GM12864 (cell line): ENCODE measurements around the gene BASP1.

Source experiments
- DNase-seq: peaks from one replicate; pipeline ENCODE4 v3.0.0-alpha.2; 2011; ENCODE audit warnings: low read depth
- H3K4me3 ChIP-seq: 2 replicates; pipeline ENCODE4 v1.5.1; 2011; ENCODE audit warnings: mild to moderate bottlenecking, low read depth, low read length, control low read depth
- TF ChIP-seq, protein P1 (sequence below): IDR thresholded peaks from 2 replicates; pipeline ENCODE4 v1.5.1; 2011; ENCODE audit warnings: low read depth, mild to moderate bottlenecking, moderate library complexity, low read length, control low read depth, inconsistent platforms; ENCODE audit errors: missing control alignments

BASP1 gene

DNA sequence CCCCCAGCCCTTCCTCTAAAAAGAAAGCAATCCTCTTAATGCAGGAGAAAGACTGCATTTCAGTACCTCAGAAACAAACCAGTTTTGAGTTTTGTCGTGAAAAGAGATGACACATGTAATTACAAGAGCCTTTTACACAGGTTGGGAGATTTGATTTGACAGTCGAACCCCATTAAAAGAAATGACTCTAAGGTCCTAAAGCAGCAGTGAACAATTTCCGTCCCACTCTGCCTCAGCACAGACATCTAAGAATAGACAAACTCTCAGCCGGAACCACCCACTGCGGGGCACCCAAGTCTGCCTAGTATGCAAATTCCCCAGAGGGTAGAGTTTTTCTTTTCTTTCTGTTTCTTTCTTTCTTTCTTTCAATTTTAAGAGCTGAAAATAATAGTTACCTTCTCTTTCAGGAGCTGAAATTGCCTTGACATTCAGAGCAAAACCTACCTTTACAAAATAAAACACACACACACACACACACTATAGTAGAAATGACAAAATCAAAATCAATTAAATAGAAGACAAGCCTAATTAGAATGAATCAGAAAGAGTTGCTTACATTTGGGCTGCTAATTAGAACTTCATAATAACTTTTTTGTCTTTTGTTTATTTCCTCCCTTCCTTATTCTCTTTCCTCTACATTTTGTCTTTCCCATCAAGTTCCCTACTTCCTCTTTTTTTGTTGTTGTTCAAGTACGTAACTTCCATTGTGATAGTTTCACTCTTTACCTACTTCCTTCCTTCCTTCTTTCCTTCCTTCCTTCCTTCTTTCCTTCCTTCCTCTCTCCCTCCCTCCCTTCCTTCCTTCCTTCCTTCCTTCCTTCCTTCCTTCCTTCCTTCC is 65.1 kb downstream of the BASP1 start:
- TF ChIP-seq, protein P1, sequence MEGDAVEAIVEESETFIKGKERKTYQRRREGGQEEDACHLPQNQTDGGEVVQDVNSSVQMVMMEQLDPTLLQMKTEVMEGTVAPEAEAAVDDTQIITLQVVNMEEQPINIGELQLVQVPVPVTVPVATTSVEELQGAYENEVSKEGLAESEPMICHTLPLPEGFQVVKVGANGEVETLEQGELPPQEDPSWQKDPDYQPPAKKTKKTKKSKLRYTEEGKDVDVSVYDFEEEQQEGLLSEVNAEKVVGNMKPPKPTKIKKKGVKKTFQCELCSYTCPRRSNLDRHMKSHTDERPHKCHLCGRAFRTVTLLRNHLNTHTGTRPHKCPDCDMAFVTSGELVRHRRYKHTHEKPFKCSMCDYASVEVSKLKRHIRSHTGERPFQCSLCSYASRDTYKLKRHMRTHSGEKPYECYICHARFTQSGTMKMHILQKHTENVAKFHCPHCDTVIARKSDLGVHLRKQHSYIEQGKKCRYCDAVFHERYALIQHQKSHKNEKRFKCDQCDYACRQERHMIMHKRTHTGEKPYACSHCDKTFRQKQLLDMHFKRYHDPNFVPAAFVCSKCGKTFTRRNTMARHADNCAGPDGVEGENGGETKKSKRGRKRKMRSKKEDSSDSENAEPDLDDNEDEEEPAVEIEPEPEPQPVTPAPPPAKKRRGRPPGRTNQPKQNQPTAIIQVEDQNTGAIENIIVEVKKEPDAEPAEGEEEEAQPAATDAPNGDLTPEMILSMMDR, result no peak
- peak; percentile 91 for DNase-seq
- H3K4me3 ChIP-seq, result peak overlapping the region; percentile 3; the same call in 1 of the 2 replicates

DNA sequence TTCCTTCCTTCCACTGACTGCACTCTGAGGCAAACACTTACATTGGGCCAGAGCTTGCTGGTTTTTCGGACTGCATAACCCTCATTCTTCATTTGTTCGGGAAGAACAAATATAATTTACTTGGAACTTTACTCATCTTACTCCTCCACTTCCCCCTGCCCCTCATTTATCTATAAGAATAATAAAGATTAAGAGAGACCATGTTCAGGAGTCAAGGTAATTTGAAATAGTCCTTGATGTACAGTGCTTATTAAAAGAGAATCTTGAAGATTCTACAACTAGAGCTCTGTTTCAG is 65.6 kb downstream of the BASP1 start:
- no peak for DNase-seq
- TF ChIP-seq, protein P1, result no peak
- no peak overlapping the region for H3K4me3 ChIP-seq

DNA sequence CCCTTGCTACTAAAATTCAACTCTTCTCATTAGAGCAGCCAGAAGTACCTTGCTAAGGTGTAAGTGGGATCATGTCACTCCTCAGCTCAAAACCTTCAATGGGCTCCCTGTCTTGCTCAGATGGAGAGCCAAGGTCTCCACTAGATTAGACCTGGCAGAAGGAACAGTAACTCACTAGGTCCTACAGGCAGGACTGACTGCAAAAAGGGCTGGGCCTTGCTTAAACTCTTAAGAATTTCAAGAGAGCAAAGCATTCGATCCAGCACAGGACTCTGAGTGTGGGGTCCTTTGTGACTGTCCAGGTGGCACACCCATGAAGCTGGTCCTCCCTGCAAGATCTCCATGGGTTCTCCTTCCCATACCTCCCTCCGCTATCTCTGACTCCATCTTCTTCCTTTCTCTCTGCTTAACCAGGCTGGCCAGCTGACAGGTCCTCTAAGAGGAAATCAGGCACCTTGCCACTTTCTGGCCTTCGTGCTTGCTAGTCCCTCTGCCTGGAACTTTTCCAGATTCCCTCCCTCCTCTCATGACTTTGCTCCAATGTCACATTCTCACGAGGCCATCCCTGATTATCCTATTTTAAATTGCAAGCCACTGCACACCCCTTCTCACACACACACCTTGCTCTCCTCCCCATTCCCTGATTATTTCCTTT is 70.2 kb downstream of the BASP1 start:
- TF ChIP-seq, protein P1, result no peak
- no peak overlapping the region for H3K4me3 ChIP-seq
- DNase-seq, result no peak

DNA sequence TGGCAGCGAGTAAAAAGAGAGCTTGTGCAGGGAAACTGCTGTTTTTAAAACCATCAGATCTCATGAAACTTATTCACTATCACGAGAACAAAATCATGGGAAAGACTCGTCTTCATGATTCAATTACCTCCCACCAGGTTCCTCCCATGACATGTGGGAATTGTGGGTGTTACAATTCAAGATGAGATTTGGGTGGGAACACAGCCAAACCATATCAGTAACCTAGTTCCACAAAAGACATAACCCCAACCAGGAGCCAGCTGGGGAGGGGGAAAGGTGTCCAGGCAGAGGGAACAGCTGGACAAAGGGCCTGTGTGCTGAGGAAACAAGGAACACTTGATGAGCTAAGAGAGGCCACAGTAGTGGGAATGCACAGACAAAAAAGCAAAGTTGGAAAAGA is 71.1 kb downstream of the BASP1 start:
- TF ChIP-seq, protein P1, result no peak
- no peak overlapping the region for H3K4me3 ChIP-seq
- DNase-seq, result no peak

DNA sequence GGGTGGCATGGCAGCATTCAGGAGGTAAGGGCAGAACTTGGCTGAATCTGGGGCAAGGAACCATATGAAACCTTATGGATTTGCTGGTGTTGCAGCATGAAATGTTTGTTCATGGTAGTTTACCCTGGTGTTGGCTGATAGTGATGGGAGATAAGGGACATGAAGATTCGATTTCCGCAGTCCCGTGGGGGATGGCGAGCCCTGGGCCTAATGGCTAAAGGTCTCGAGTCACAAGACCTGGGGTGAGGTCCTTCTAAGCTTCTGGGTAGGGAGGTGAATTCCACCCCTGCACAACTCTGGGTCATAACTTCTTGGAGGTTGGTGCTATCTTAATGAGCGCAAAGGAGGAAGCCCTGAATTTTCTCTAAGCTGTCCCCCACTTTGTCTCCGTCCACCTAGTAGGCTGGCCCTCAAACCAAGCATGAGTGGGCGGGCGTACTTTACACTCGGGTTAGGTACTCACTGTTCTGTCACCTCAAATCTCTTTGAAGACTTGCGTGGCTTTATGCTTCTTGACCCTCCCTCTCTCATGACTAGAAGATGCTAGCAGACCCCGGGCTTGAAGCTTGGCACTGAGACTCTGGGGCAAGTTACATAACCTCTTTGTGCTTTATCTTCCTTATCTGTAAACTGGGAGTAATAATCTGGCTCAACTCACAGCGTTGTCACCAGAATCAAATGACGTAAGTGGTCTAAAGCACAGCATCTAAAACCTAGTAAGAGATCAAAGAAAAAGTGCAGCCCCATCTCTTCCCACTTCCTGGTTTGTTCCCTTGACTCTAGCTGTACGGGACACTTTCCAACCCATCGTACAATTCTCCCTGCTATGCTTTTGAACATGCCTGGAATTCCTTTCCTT is 72.5 kb downstream of the BASP1 start:
- TF ChIP-seq, protein P1, result no peak
- DNase-seq, result no peak
- H3K4me3 ChIP-seq, result no peak overlapping the region

DNA sequence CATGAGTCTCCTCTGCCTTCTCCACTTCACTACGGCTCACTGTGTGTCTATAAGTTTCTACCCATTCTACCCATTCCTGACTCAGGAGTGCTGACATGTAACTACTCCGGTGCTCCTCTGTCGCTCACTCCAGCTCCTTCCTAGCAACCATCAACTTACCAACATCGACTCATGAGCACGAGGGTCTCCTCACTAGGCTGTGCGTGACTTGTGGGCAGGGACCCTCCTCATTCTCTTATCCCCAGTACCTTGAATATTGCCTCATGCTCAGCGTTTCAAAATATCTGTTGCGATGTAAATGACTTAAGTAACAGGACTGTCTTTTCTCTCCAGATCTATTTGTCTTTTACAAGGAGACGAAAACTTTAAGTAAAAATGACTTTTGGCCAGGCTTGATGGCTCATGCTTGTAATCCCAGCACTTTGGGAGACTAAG is 73.1 kb downstream of the BASP1 start:
- no peak overlapping the region for H3K4me3 ChIP-seq
- TF ChIP-seq, protein P1, result no peak
- DNase-seq, result no peak
